RKO (cell line): ENCODE data around the gene SMARCD2.
"Not testable (repeated sequence)": the region's sequence is repeated elsewhere in the genome, so short reads cannot be mapped to it uniquely, and the experiment has no call there.

Source experiments
- DNase-seq: peaks from one replicate; pipeline ENCODE4 v3.0.0-alpha.2; 2016; ENCODE audit warnings: low spot score

The SMARCD2 gene

GRCh38 chr17:63804328-63804727, 38.2 kb downstream of the SMARCD2 start:
- no peak for DNase-seq

- no peak for DNase-seq
Measured at GRCh38 chr17:63800783-63801182, 41.7 kb downstream of the SMARCD2 start.

- no peak for DNase-seq
Measured at GRCh38 chr17:63798572-63799106, 43.8 kb downstream of the SMARCD2 start.

- not testable (repeated sequence) for DNase-seq
Measured at GRCh38 chr17:63796375-63796774, 46.1 kb downstream of the SMARCD2 start.

GRCh38 chr17:63792055-63792729, 50.3 kb downstream of the SMARCD2 start:
- no peak for DNase-seq

GRCh38 chr17:63790057-63790456, 52.4 kb downstream of the SMARCD2 start:
- DNase-seq: no peak

- DNase-seq: no peak
Measured at GRCh38 chr17:63786971-63787711, 55.3 kb downstream of the SMARCD2 start.

- DNase-seq: no peak
Measured at GRCh38 chr17:63786117-63786516, 56.4 kb downstream of the SMARCD2 start.

GRCh38 chr17:63785556-63785955, 56.9 kb downstream of the SMARCD2 start:
- no peak for DNase-seq

- no peak for DNase-seq
Measured at GRCh38 chr17:63783522-63783921, 59.0 kb downstream of the SMARCD2 start.
